Neural progenitor cell (in vitro differentiated cells): ENCODE results near the gene MMP17. TPM values are rescaled to one million over a fixed set of nuclear protein-coding genes. Genes with fewer than 3 reads are reported as not detected.
A peak's percentile ranks its signal among the peaks of the same experiment; 100 is the strongest.

Source experiments
- DNase-seq: peaks from one replicate; pipeline ENCODE4 v3.0.0-alpha.2; 2016; ENCODE audit warnings: low spot score
- H2AFZ ChIP-seq: fragments of 200-600 bp; sonication (generic); replicated peaks from 2 replicates; pipeline ENCODE4 v1.6.1; 2016; ENCODE audit warnings: antibody characterized with exemption
- H3F3A ChIP-seq: fragments of 200-600 bp; sonication (generic); 2 replicates; pipeline ENCODE4 v1.6.1; 2016; ENCODE audit warnings: antibody characterized with exemption, low read depth
- H3K27ac ChIP-seq: fragments of 200-600 bp; sonication (generic); 2 replicates; pipeline ENCODE4 v1.5.1; 2016; ENCODE audit warnings: mild to moderate bottlenecking
- H3K27me3 ChIP-seq: fragments of 200-600 bp; sonication (generic); 2 replicates; pipeline ENCODE4 v1.6.1; 2016; ENCODE audit warnings: mild to moderate bottlenecking, moderate library complexity
- H3K36me3 ChIP-seq: fragments of 200-600 bp; sonication (generic); 2 replicates; pipeline ENCODE4 v1.5.1; 2016
- H3K4me1 ChIP-seq: fragments of 200-600 bp; sonication (generic); 2 replicates; pipeline ENCODE4 v1.6.1; 2016; ENCODE audit warnings: mixed run types
- H3K4me2 ChIP-seq: fragments of 200-600 bp; sonication (generic); 2 replicates; pipeline ENCODE4 v1.6.1; 2016
- H3K4me3 ChIP-seq: fragments of 200-600 bp; sonication (generic); 2 replicates; pipeline ENCODE4 v1.5.1; 2016
- H3K79me2 ChIP-seq: fragments of 200-600 bp; sonication (generic); 2 replicates; pipeline ENCODE4 v1.6.1; 2016; ENCODE audit warnings: low read depth
- H3K9ac ChIP-seq: fragments of 200-600 bp; sonication (generic); 2 replicates; pipeline ENCODE4 v1.6.1; 2016
- H3K9me3 ChIP-seq: fragments of 200-600 bp; sonication (generic); 2 replicates; pipeline ENCODE4 v1.5.1; 2016; ENCODE audit warnings: low read depth
- H4K20me1 ChIP-seq: fragments of 200-600 bp; sonication (generic); 2 replicates; pipeline ENCODE4 v1.6.1; 2016; ENCODE audit warnings: low read depth
- H3K27ac Mint-ChIP-seq: 3 replicates; pipeline ENCODE4 v1.8.0; 2021; ENCODE audit warnings: mixed read lengths
- H3K27me3 Mint-ChIP-seq: 2 replicates; pipeline ENCODE4 v1.8.0; 2022; ENCODE audit warnings: low read depth, mild to moderate bottlenecking, inconsistent platforms, moderate library complexity, mixed read lengths; ENCODE audit not compliant: insufficient read depth
- H3K36me3 Mint-ChIP-seq: 3 replicates; pipeline ENCODE4 v1.8.0; 2021; ENCODE audit warnings: mixed read lengths
- H3K4me1 Mint-ChIP-seq: 3 replicates; pipeline ENCODE4 v1.8.0; 2021; ENCODE audit warnings: mixed read lengths
- H3K4me3 Mint-ChIP-seq: 3 replicates; pipeline ENCODE4 v1.8.0; 2021; ENCODE audit warnings: mild to moderate bottlenecking, moderate library complexity, mixed read lengths
- H3K9me3 Mint-ChIP-seq: 3 replicates; pipeline ENCODE4 v1.8.0; 2020; ENCODE audit warnings: mixed read lengths
- CTCF ChIP-seq: fragments of 200-600 bp; sonication (generic); IDR thresholded peaks from 2 replicates; pipeline ENCODE4 v1.5.1; 2017; ENCODE audit warnings: antibody characterized with exemption, mild to moderate bottlenecking
- EZH2 ChIP-seq: fragments of 200-600 bp; sonication (generic); IDR thresholded peaks from 2 replicates; pipeline ENCODE4 v1.6.1; 2017; ENCODE audit warnings: antibody characterized with exemption, mild to moderate bottlenecking, moderate library complexity
- EZH2phosphoT487 ChIP-seq: fragments of 200-600 bp; sonication (generic); IDR thresholded peaks from 2 replicates; pipeline ENCODE4 v1.6.1; 2017; ENCODE audit warnings: antibody characterized with exemption
- total RNA-seq: library from RNA; depleted of rRNA; stranded (reverse); fragments of >200 nt; gene quantifications from 2 replicates; pipeline ENCODE4 v1.2.3, GENCODE V29; 2015; ENCODE audit warnings: low replicate concordance

The MMP17 gene
- total RNA-seq, 1 donor from 2014 or later = 2.1 TPM

- no peak overlapping the region for H3K9ac ChIP-seq
- H4K20me1 ChIP-seq = no peaks in the 10 kb centered on the region
- no peak overlapping the region for H3K4me2 ChIP-seq
- no peaks in the 10 kb centered on the region for H3K9me3 Mint-ChIP-seq
- no peaks in the 10 kb centered on the region for H3K9me3 ChIP-seq
- H3K27me3 Mint-ChIP-seq = peaks cover 10% of the 10 kb centered on the region
- no peak for DNase-seq
- H3K4me3 Mint-ChIP-seq = no peak overlapping the region
- no peaks in the 10 kb centered on the region for H3K79me2 ChIP-seq
- peaks cover 4% of the 10 kb centered on the region for H3K4me1 ChIP-seq
- H2AFZ ChIP-seq = no peak overlapping the region
- H3K36me3 Mint-ChIP-seq = no peaks in the 10 kb centered on the region
- H3K4me1 Mint-ChIP-seq = peaks cover 9% of the 10 kb centered on the region
- peaks cover 11% of the 10 kb centered on the region for H3F3A ChIP-seq
- H3K27ac ChIP-seq = no peak overlapping the region
- peak overlapping the region; percentile 46 for H3K27ac Mint-ChIP-seq
- TF ChIP-seq CTCF (no peak), EZH2phosphoT487 (no peak), EZH2 (no peak)
- H3K27me3 ChIP-seq = peaks cover 24% of the 10 kb centered on the region
- no peak overlapping the region for H3K4me3 ChIP-seq
- H3K36me3 ChIP-seq = no peaks in the 10 kb centered on the region
Observed at GRCh38 chr12:131834798-131835615, 6.8 kb downstream of the MMP17 start.

GRCh38 chr12:131835616-131836171, 7.5 kb downstream of the MMP17 start:
- H3K4me1 ChIP-seq = peaks cover 4% of the 10 kb centered on the region

GRCh38 chr12:131836193-131836592, 8.0 kb downstream of the MMP17 start:
- Histone ChIP-seq H3K4me2 (no peak overlapping the region), H3K79me2 (no peaks in the 10 kb centered on the region), H3K36me3 (no peaks in the 10 kb centered on the region), H3F3A (peaks cover 3% of the 10 kb centered on the region), H3K4me1 (no peaks in the 10 kb centered on the region), H3K27ac (no peak overlapping the region), H2AFZ (no peak overlapping the region), H3K4me3 (no peak overlapping the region), H3K9me3 (no peaks in the 10 kb centered on the region), H3K9ac (no peak overlapping the region), H3K27me3 (peaks cover 12% of the 10 kb centered on the region), H4K20me1 (no peaks in the 10 kb centered on the region)
- H3K4me3 Mint-ChIP-seq = no peak overlapping the region
- peaks cover 6% of the 10 kb centered on the region for H3K4me1 Mint-ChIP-seq
- no peaks in the 10 kb centered on the region for H3K36me3 Mint-ChIP-seq
- DNase-seq = no peak
- TF ChIP-seq EZH2phosphoT487 (no peak), EZH2 (no peak), CTCF (peak; percentile 17)
- no peak overlapping the region for H3K27ac Mint-ChIP-seq
- peaks cover 7% of the 10 kb centered on the region for H3K27me3 Mint-ChIP-seq
- no peaks in the 10 kb centered on the region for H3K9me3 Mint-ChIP-seq

More at GRCh38 chr12:131835616-131836171, 7.5 kb downstream of the MMP17 start:
- Mint-ChIP-seq H3K27ac (no peak overlapping the region), H3K27me3 (peaks cover 11% of the 10 kb centered on the region), H3K9me3 (no peaks in the 10 kb centered on the region), H3K4me1 (peaks cover 9% of the 10 kb centered on the region), H3K4me3 (no peak overlapping the region), H3K36me3 (no peaks in the 10 kb centered on the region)
- no peak for DNase-seq
- H3K79me2 ChIP-seq = no peaks in the 10 kb centered on the region
- H3K27me3 ChIP-seq = peaks cover 17% of the 10 kb centered on the region
- TF ChIP-seq EZH2phosphoT487 (no peak), CTCF (no peak), EZH2 (no peak)
- no peak overlapping the region for H2AFZ ChIP-seq
- no peaks in the 10 kb centered on the region for H3K36me3 ChIP-seq
- no peak overlapping the region for H3K4me2 ChIP-seq
- no peaks in the 10 kb centered on the region for H3K9me3 ChIP-seq
- H3K4me3 ChIP-seq = no peak overlapping the region
- no peak overlapping the region for H3K27ac ChIP-seq
- no peaks in the 10 kb centered on the region for H4K20me1 ChIP-seq
- H3F3A ChIP-seq = peaks cover 8% of the 10 kb centered on the region
- H3K9ac ChIP-seq = no peak overlapping the region
